K562 (cell line): ENCODE data around the gene HARS1. TPM values are rescaled to one million over a fixed set of nuclear protein-coding genes. Genes with fewer than 3 reads are reported as not detected.
A peak's percentile ranks its signal among the peaks of the same experiment; 100 is the strongest.

Experiments
- ATAC-seq: fragments of 200-7000 bp; cut with Tn5 transposase; 3 replicates; pipeline ENCODE4 v1.9.1; 2020; ENCODE audit warnings: moderate library complexity
- BruUV-seq: library from RNA; stranded (reverse); fragments of 400-500 nt; replicated peaks from 2 replicates; lab custom pipeline; 2021; lab: Mats Ljungman, UMichigan
- CTCF ChIA-PET: fragments of 300-600 bp; formaldehyde crosslinking; extraction: SDS; loops from one replicate; lab custom pipeline; 2021; ENCODE audit warnings: low intra/inter-chr PET ratio; lab: Yijun Ruan, JAX
- POLR2A ChIA-PET: fragments of 300-600, 350-650 bp; sonication (Branson Sonifier 250); formaldehyde crosslinking; extraction: SDS; loops from one replicate; lab custom pipeline; 2021; ENCODE audit warnings: antibody characterized with exemption, inconsistent platforms; lab: Yijun Ruan, JAX
- DNase-seq, 4 experiments: peaks; one replicate each; pipeline versions ENCODE4 v3.0.0 to v3.0.0-alpha.2; 2011 to 2018; ENCODE audit warnings: low spot score in 3 of 4, mixed read lengths in 3 of 4; ENCODE audit errors: extremely low read depth in 1 of 4
- FAIRE-seq: peaks from 2 replicates; lab custom pipeline; 2011; peaks lifted over from hg19 to GRCh38; lab: Jason Lieb, UNC
- H2AFZ ChIP-seq: 2 replicates; pipeline ENCODE4 v1.6.0; 2011; ENCODE audit warnings: low read depth, low read length, control low read depth, inconsistent platforms
- H3K27ac ChIP-seq: fragments of 200-600 bp; 3 replicates; pipeline ENCODE4 v1.8.0; 2011; ENCODE audit warnings: low read depth, mild to moderate bottlenecking, control low read depth, inconsistent platforms, low read length, moderate library complexity, mixed read lengths; ENCODE audit errors: extremely low read depth
- H3K27me3 ChIP-seq, 2 experiments: fragments of 300-600 bp in 1 of 2; 2 replicates in 1 of 2; 3 replicates in 1 of 2; pipeline versions ENCODE4 v1.6.0 to v1.8.0; 2011; ENCODE audit warnings: inconsistent platforms in 2 of 2, low read length in 2 of 2, mild to moderate bottlenecking in 1 of 2, mixed read lengths in 1 of 2, moderate library complexity in 1 of 2; ENCODE audit not compliant: control insufficient read depth in 2 of 2, insufficient read depth in 2 of 2
- H3K36me3 ChIP-seq: fragments of 300-600 bp; 3 replicates; pipeline ENCODE4 v1.8.0; 2011; ENCODE audit warnings: mild to moderate bottlenecking, low read length, inconsistent platforms; ENCODE audit not compliant: control insufficient read depth, insufficient read depth
- H3K4me1 ChIP-seq, 2 experiments: fragments of 200-600 bp in 1 of 2; replicated peaks in 1 of 2; 2 replicates in 1 of 2; 3 replicates in 1 of 2; pipeline versions ENCODE4 v1.5.1 to v1.8.0; 2011; ENCODE audit warnings: inconsistent platforms in 2 of 2, low read length in 2 of 2, mild to moderate bottlenecking in 1 of 2, mixed read lengths in 1 of 2, moderate library complexity in 1 of 2; ENCODE audit not compliant: control insufficient read depth in 2 of 2, insufficient read depth in 2 of 2
- H3K4me2 ChIP-seq: 2 replicates; pipeline ENCODE4 v1.6.1; 2011; ENCODE audit warnings: low read length, control low read depth, inconsistent platforms, mixed read lengths; ENCODE audit not compliant: insufficient read depth
- H3K4me3 ChIP-seq: fragments of 200-600 bp; sonication (generic), shearing (Covaris generic); 2 replicates; pipeline ENCODE4 v1.5.1; 2016; ENCODE audit warnings: control low read depth, inconsistent platforms
- H3K79me2 ChIP-seq: fragments of 200-600 bp; 3 replicates; pipeline ENCODE4 v1.8.0; 2011; ENCODE audit warnings: low read length, inconsistent platforms; ENCODE audit not compliant: control insufficient read depth, insufficient read depth
- H3K9ac ChIP-seq, 2 experiments: 2 replicates each; pipeline versions ENCODE4 v1.6.0 to v1.6.1; 2011; ENCODE audit warnings: low read depth in 2 of 2, low read length in 2 of 2, control low read depth in 1 of 2, inconsistent platforms in 1 of 2, mild to moderate bottlenecking in 1 of 2, mixed read lengths in 1 of 2; ENCODE audit not compliant: insufficient read depth in 1 of 2
- H3K9me1 ChIP-seq: one replicate; pipeline ENCODE4 v1.6.0; 2011; ENCODE audit warnings: inconsistent platforms, mild to moderate bottlenecking, low read length, moderate library complexity; ENCODE audit not compliant: control insufficient read depth, insufficient read depth
- H3K9me3 ChIP-seq: replicated peaks from 2 replicates; pipeline ENCODE4 v1.5.1; 2011; ENCODE audit warnings: low read depth, low read length, inconsistent platforms; ENCODE audit not compliant: control insufficient read depth, insufficient read depth
- H4K20me1 ChIP-seq: replicated peaks from 2 replicates; pipeline ENCODE4 v1.6.1; 2011; ENCODE audit warnings: low read length, inconsistent platforms, mixed read lengths; ENCODE audit not compliant: control insufficient read depth, insufficient read depth
- GTF2B ChIP-seq: IDR thresholded peaks from 2 replicates; pipeline ENCODE4 v1.6.1; 2011; ENCODE audit not compliant: insufficient read length; ENCODE audit errors: extremely low read depth
- IFI16 ChIP-seq: fragments of 250-450 bp; sonication (Bioruptor Pico); IDR thresholded peaks from 2 replicates; pipeline ENCODE4 v2.1.2; 2022; ENCODE audit warnings: mild to moderate bottlenecking, inconsistent platforms
- KAT8 ChIP-seq: fragments of 450-650 bp; IDR thresholded peaks from 2 replicates; pipeline ENCODE4 v1.6.1; 2016; ENCODE audit warnings: low read depth, mild to moderate bottlenecking
- SETDB1 ChIP-seq: IDR thresholded peaks from one replicate; pipeline ENCODE4 v1.6.1; 2012; ENCODE audit warnings: low read length, control low read depth, inconsistent platforms
- STAT5A ChIP-seq: IDR thresholded peaks from 2 replicates; pipeline ENCODE4 v1.6.1; 2012; ENCODE audit warnings: low read length, inconsistent platforms, borderline replicate concordance
- THRA ChIP-seq: fragments of 450-650 bp; IDR thresholded peaks from 2 replicates; pipeline ENCODE4 v1.6.1; 2017; ENCODE audit warnings: mild to moderate bottlenecking, moderate library complexity
- TRIM24 ChIP-seq, 2 experiments: fragments of 450-650 bp; IDR thresholded peaks; 2 replicates each; pipeline ENCODE4 v1.6.1; 2016
- XRCC5 ChIP-seq: fragments of 200-400 bp; formaldehyde crosslinking; IDR thresholded peaks from 2 replicates; pipeline ENCODE4 v1.6.1; 2017; ENCODE audit warnings: low read depth, mild to moderate bottlenecking, low read length
- ZNF133 ChIP-seq: fragments of 250-450 bp; sonication (Bioruptor Pico); IDR thresholded peaks from 2 replicates; pipeline ENCODE4 v1.4.0; 2020; ENCODE audit warnings: mild to moderate bottlenecking
- ZNF449 ChIP-seq: fragments of 250-450 bp; sonication (Bioruptor Pico); IDR thresholded peaks from 2 replicates; pipeline ENCODE4 v1.8.0; 2022; ENCODE audit warnings: moderate library complexity, mild to moderate bottlenecking, inconsistent platforms
- WGBS: fragments of 100-300 bp; shearing (Covaris generic); methylation state at CpG from one replicate; pipeline ENCODE4 v1.1.6; 2016; ENCODE audit warnings: low coverage, mixed read lengths; ENCODE audit not compliant: insufficient coverage; ENCODE audit errors: missing lambda C conversion rate; 5-methylcytosine and 5-hydroxymethylcytosine counted together
- in situ Hi-C: fragments of 300-500 bp; cut with MboI; formaldehyde crosslinking; loops from 4 replicates; pipeline ENCODE4 v1.15.0; 2018; ENCODE audit warnings: inconsistent platforms, mixed read lengths
- intact Hi-C: fragments of 100-400 bp; cut with micrococcal nuclease; formaldehyde crosslinking; loops from 2 replicates; pipeline ENCODE4 v1.14.2; 2022
- polyA plus RNA-seq, 8 experiments: library from polyadenylated mRNA; depleted of rRNA in 4 of 8; stranded (reverse) in 5 of 8; unstranded in 3 of 8; fragments of >200 nt; fragmentation: Nextera tagmentation in 2 of 8; fragmentation: Illumina TruSeq in 1 of 8; extraction: Ambion mirVana in 2 of 8; extraction: Trizol in 1 of 8; gene quantifications; 2 replicates each; pipeline versions ENCODE4 v1.2.1 to v1.2.3, GENCODE V29; 2011 to 2014; ENCODE audit warnings: inconsistent platforms in 1 of 8, missing spikeins in 1 of 8
- total RNA-seq, 7 experiments: library from RNA; depleted of rRNA in 6 of 7; stranded (reverse); fragments of >200 nt in 6 of 7; fragmentation: Illumina TruSeq in 2 of 7; extraction: Trizol in 2 of 7; gene quantifications; 2 replicates each; pipeline versions ENCODE4 v1.2.1 to v1.2.3, GENCODE V29; 2011 to 2021; ENCODE audit warnings: low replicate concordance in 1 of 7
- TF ChIP-seq, protein P1 (sequence below), 2 experiments: fragments of 450-650 bp in 1 of 2; sonication (generic) in 1 of 2; formaldehyde crosslinking in 1 of 2; IDR thresholded peaks in 1 of 2; conservative IDR thresholded peaks in 1 of 2; 2 replicates each; pipeline versions ENCODE4 v1.6.1 to v1.8.1; 2016 to 2023; ENCODE audit warnings: mild to moderate bottlenecking in 2 of 2, moderate library complexity in 2 of 2, inconsistent platforms in 1 of 2, missing genetic modification reagents in 1 of 2
- TF ChIP-seq, protein P2 (sequence below): fragments of 450-650 bp; formaldehyde crosslinking; IDR thresholded peaks from 2 replicates; pipeline ENCODE4 v1.4.0; 2022; ENCODE audit warnings: missing genetic modification characterization

The HARS1 gene
- total and polyA plus RNA-seq, 9 of the 15 experiments (the other 6 are each of a cell fraction or from before 2014, with no cell fraction given) = 13.5 to 88.5 (median 75.2) TPM

DNA sequence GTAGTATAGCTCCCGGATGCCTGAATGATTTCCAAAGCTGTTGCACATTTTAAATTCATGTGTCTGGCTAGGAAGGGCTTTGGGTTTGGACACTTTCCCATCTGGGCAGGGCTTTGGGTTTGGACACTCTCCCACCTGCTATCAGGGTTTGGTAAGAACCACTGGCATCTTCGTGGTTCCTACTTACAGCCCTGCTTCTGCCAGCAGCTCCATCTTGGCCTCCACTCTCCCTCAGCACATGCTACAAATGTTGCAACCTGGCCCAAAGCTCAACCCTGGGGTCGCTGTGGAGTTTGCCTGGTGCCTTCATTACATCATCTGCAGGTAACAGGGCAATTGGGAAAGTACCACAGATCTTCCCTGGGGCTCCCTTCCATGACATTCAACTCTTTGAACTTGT is 48.5 kb downstream of the HARS1 start:
- no peaks in the 10 kb centered on the region for H3K9me1 ChIP-seq
- intact Hi-C loops (no loop called here), in situ Hi-C loops (loop anchor here (5.0 kb wide), 1 partner anchor 75 kb away; no protein-coding TSS in a partner anchor)
- no peak for ATAC-seq
- H3K4me1 ChIP-seq = peaks cover 10 to 25% of the 10 kb centered on the region in 2 experiments; a peak in 4 of 5 replicates
- no peaks in the 10 kb centered on the region; the same call in 1 of the 2 replicates for H4K20me1 ChIP-seq
- DNase-seq = no peak
- peak overlapping the region in 1 of 2 experiments; percentile 64; a peak in 1 of 4 replicates for H3K9ac ChIP-seq
- no peak for FAIRE-seq
- no peak overlapping the region for H3K4me3 ChIP-seq
- peaks cover 62% of the 10 kb centered on the region for H3K36me3 ChIP-seq
- BruUV-seq = no TSS peak
- H3K9me3 ChIP-seq = no peaks in the 10 kb centered on the region
- 56% methylated on average over 3 of the region's 3 CpGs for WGBS
- ChIA-PET POLR2A (interaction anchor here (0.6 to 1.9 kb wide), 9 partner anchors 10 to 284 kb away, joined by 3 to 10 read pairs (median 4); partner anchors contain the start of genes EIF4EBP3, HARS1, HARS2 and ZMAT2), CTCF (no interaction called here)
- peaks cover 55% of the 10 kb centered on the region for H3K79me2 ChIP-seq
- H2AFZ ChIP-seq = no peak overlapping the region
- TF ChIP-seq, protein P1, sequence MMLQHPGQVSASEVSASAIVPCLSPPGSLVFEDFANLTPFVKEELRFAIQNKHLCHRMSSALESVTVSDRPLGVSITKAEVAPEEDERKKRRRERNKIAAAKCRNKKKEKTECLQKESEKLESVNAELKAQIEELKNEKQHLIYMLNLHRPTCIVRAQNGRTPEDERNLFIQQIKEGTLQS (IDR thresholded peaks at IDR 0.05) = no peak
- TF ChIP-seq, protein P1 (CRISPR knock-in tag; conservative IDR thresholded peaks at IDR 0.05) = no peak
- TF ChIP-seq XRCC5 (no peak), GTF2B (no peak), KAT8 (no peak), THRA (no peak), STAT5A (no peak), TRIM24 (IDR thresholded peaks at IDR 0.05) (no peak), SETDB1 (no peak), ZNF133 (no peak), IFI16 (CRISPR knock-in tag) (no peak), ZNF449 (CRISPR knock-in tag) (no peak)
- TF ChIP-seq, protein P2, sequence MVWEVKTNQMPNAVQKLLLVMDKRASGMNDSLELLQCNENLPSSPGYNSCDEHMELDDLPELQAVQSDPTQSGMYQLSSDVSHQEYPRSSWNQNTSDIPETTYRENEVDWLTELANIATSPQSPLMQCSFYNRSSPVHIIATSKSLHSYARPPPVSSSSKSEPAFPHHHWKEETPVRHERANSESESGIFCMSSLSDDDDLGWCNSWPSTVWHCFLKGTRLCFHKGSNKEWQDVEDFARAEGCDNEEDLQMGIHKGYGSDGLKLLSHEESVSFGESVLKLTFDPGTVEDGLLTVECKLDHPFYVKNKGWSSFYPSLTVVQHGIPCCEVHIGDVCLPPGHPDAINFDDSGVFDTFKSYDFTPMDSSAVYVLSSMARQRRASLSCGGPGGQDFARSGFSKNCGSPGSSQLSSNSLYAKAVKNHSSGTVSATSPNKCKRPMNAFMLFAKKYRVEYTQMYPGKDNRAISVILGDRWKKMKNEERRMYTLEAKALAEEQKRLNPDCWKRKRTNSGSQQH (CRISPR knock-in tag) = no peak
- H3K4me2 ChIP-seq = no peak overlapping the region
- H3K27ac ChIP-seq = no peak overlapping the region
- H3K27me3 ChIP-seq = no peaks in the 10 kb centered on the region; a peak in 1 of 5 replicates
